GM03348 (cell line): ENCODE data around the gene RBM10.

ENCODE experiments used
- DNase-seq: peaks from one replicate; pipeline ENCODE4 v3.0.0; 2012; ENCODE audit warnings: low spot score

Gene RBM10

GRCh38 chrX:47218920-47219815 is 74.1 kb downstream of the RBM10 start:
- peak; percentile 53 for DNase-seq

DNA sequence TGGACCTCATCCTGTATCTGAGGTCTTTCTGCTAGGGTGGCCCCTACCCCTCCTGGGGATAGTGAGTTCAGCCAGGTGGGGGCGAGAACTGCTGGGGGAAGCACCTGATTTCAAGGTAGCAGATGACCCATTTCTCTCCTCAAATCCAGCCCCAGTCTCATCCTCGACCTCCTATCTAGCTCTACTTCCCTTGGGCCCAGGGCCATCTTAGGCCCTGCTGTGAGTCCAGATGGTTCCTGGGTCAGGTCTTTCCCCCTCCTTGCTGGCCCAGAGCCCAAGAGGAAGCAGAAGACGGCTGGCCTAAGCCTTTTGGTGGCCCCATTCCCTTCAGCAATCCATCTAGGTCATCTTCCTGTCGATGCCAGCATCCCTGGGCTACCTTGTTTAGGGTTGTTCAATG is 76.7 kb downstream of the RBM10 start:
- no peak for DNase-seq

DNA sequence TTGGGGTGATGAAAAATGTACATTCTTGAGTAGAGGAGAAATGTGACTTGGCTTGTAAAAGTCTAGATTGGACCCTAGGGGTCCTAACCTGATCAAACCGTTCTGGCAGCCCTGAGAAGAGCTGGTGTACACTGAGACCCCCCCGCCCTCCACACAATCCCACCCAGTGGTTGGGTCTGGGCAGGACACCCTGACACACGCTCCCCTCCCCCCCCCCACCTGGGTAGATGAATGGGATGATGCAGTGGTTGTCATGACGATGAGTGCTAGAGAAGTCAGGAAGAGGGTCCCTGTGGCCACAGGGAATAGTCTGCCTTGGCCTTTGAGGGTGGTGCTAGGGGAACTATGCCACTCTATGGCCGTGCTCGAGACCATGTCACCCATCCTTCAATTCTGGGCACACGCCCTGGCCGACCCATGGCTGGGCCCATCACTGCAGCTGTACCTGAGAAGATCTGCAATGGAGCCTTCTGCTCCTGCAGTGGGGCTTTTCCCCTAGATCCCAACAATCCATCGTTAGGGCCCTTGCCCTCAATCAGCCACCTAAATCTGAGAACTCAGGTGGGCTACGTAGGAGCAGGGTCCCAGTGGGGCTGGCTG is 77.8 kb downstream of the RBM10 start:
- DNase-seq: no peak

DNA sequence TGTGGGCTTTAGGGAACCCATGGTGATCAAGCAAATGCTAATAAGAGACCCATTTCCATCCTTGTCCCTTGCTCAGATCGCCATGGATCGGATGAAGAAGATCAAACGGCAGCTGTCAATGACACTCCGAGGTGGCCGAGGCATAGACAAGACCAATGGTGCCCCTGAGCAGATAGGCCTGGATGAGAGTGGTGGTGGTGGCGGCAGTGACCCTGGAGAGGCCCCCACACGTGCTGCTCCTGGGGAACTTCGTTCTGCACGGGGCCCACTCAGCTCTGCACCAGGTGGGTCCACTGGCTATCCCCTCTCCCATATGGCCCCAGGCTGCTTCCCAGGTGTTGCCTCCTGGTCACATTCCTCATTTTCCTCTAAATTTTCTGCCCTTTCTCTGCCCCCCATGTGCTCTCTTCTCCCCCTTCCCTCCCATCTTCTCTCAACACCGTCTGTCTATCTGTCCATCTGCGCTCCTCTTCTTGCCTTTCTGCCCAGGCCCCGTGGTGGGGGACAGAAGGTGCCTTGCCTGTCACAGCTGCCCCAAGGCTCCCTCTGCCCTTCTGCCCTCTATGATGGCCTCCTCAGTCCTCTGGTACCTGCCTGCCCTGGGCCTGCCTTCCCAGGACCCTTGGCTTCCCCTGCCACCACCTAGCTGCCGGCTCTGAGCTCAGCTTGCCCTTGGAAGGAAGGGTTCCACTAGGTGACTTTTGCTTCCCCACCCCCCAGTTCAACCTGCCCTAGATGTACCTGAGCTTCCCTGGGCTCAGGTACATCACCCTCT is 78.6 kb downstream of the RBM10 start:
- DNase-seq: no peak

GRCh38 chrX:47224266-47224895 is 79.4 kb downstream of the RBM10 start:
- DNase-seq: no peak

DNA sequence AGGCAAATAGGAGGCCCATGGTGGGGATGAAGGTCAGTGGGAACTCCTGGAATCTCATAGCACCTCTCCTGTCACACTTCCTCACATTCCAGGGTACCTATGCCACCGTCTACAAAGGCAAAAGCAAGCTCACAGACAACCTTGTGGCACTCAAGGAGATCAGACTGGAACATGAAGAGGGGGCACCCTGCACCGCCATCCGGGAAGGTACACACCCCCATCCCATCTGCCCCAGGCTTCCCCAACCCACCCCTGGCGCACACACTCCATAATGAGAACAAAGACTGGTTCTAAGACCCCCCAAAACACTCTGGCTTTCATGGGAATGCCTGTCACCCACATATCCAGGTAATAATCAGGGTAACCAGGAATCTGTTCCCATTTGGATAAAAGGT is 79.9 kb downstream of the RBM10 start:
- DNase-seq: no peak

DNA sequence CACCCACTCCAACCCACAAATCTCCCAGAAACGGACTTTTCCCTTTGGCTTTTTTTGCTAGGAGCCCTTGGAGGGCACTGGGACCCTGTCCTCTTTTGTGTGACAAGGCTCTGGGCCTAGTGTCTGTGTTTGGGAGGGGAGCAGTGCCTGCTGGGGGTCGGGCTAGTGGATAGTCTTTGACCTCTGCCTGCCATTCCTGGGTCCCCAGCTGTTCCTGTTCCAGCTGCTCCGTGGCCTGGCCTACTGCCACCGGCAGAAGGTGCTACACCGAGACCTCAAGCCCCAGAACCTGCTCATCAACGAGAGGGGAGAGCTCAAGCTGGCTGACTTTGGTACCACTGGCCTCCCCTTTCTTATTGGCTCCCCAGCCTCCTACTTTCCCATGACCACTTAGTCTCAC is 81.0 kb downstream of the RBM10 start:
- no peak for DNase-seq

DNA sequence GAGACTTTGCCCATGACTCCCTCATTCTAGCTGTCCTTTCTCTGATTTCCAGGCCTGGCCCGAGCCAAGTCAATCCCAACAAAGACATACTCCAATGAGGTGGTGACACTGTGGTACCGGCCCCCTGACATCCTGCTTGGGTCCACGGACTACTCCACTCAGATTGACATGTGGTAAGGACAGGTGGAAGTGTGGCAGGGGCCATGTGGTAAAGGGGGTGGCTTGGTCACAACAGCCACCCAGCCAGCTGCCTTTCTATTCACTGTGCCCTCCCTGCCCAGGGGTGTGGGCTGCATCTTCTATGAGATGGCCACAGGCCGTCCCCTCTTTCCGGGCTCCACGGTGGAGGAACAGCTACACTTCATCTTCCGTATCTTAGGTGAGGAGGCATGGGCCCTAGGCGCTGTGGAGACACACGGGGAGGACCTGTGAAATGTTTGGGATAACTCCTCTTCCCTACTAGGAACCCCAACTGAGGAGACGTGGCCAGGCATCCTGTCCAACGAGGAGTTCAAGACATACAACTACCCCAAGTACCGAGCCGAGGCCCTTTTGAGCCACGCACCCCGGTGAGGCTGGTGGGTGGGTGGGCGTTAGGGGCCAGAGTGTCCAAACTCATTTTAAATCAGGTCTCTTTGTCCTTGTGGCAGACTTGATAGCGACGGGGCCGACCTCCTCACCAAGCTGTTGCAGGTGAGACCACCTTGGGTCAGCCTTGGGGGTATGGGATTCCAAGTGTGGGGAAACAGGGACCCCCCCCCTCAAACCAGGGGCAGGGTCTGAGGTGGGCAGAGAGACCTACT is 81.7 kb downstream of the RBM10 start:
- DNase-seq: no peak

- no peak for DNase-seq
Observed at GRCh38 chrX:47227334-47227583, 82.2 kb downstream of the RBM10 start.

- DNase-seq: no peak
Observed at GRCh38 chrX:47228550-47229270, 83.7 kb downstream of the RBM10 start.

DNA sequence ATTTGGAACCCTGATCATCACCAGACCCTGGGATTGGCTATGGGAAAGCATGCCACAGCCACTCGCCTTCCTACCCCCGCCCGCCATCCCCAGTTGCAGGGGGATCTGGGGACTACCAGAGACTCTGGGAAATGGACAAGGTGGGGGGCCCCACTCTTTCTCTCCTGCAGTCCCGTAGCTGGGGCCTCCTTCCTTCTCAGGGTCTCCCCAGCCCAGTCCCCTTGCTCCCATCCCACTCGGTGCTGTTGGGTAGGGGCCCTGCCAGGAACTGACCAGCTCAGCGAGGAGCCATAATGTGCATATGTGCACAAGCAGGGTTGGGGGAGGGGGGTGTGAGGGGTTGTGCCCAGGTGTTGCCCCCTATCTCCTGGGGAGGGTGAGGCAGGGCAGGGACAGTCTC is 84.4 kb downstream of the RBM10 start:
- DNase-seq: no peak

DNA sequence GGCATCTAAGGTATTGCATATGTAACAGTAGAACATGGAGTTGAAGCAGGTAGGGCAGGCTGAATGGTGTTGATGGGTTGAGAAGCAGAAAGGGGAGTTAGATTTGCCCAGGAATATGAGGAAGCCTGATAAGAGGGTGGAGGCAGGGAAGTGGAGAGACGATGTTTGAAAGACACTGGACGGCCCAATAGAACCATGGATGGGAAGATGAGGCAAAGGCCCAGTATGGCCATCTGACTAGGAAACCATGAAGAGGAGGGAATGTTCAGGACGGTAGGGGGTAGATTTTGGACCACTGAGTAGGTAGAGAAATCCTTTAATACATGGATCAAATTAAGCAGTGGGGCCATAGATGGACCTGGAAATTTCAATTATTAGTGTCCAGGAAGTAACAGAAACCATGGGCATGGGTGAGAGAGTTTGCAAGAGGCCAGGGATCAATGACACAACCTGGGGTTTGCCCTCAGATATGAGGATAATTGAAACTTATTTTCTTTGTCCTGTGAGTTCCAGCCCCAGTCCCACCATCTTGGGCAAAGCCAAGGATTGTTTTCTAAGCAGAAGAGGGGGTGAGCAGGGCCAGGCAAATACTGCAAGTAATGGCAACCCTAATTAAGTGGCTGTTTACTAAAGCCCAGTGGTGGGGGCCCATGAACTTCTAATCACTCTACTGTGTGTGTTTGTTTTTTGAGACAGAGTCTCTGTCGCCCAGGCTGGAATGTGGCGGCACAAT is 85.3 kb downstream of the RBM10 start:
- no peak for DNase-seq

GRCh38 chrX:47231167-47231566 is 86.1 kb downstream of the RBM10 start:
- DNase-seq: no peak

GRCh38 chrX:47232197-47232802 is 87.3 kb downstream of the RBM10 start:
- DNase-seq: no peak

DNA sequence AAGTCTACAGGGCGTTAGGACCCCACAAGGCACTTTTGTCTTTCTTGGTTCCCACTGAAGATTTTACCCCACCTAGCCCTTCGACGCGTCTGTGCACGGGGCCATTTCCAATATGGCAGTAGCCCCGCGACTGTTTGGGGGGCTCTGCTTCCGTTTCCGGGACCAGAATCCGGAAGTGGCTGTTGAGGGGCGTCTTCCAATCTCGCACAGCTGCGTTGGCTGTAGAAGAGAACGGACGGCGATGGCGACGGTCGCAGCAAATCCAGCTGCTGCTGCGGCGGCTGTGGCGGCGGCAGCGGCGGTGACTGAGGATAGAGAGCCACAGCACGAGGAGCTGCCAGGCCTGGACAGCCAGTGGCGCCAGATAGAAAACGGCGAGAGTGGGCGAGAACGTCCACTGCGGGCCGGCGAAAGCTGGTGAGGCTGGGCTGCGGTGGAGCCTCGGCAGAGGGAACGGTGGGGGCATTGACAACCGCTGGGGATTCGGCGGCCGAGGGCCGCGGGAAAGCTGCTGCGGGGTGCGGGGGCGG is 87.8 kb downstream of the RBM10 start, which contains the start of gene USP11:
Gene USP11, plus strand, starts transcription at position 207 of the 530 bp plus-strand sequence. Its CDS starts 35 bp downstream, at position 242.
- peak; percentile 54 for DNase-seq

- DNase-seq: peak; percentile 90
Observed at GRCh38 chrX:47233333-47234113, 88.5 kb downstream of the RBM10 start.

- DNase-seq: no peak
Observed at GRCh38 chrX:47234583-47234982, 89.6 kb downstream of the RBM10 start.

DNA sequence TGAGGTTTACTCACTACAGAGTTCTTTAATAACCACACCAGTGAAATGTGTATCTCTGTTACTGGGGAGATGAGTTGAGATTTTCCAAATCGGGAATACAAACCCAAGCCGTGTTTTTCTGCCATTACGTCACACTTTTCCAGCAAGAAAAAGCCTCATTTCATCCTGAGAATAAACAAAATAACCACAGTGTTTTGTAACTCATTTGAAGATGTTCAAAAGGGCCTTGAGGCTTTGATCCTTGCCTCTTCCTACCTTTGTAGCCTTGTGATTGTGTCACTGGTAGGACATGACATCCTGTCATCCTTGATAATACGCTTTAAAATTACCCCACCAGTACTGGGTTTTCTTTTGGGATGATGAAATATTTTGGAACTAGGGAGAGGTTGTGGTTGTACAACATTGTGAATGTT is 90.7 kb downstream of the RBM10 start:
- DNase-seq: no peak
